ENCODE results near the gene SAYSD1.

Gene SAYSD1

GRCh38 chr6:39055661-39056060 lies 59.3 kb downstream of the SAYSD1 start:
- H3K27me3 ChIP-seq (ENCODE audit: control insufficient read depth, insufficient read depth, low read length): no peaks in the 10 kb centered on the region
- H3K9me3 ChIP-seq (ENCODE audit: control insufficient read depth, insufficient read depth, low read length): no peaks in the 10 kb centered on the region
- peaks cover 11% of the 10 kb centered on the region; the same call in 1 of the 2 replicates for H3K36me3 ChIP-seq (ENCODE audit: control insufficient read depth, insufficient read depth, low read length)
- no peak overlapping the region for H3K9ac ChIP-seq (ENCODE audit: low read depth, low read length)
- H3K4me3 ChIP-seq (ENCODE audit: low read depth, low read length): no peak overlapping the region
- H3K27ac ChIP-seq (ENCODE audit: low read depth, low read length): no peak overlapping the region
- H3K4me1 ChIP-seq (ENCODE audit: control insufficient read depth, insufficient read depth, low read length): peaks cover 11% of the 10 kb centered on the region

GRCh38 chr6:39054577-39055142 lies 60.3 kb downstream of the SAYSD1 start:
- H3K27me3 ChIP-seq (ENCODE audit: control insufficient read depth, insufficient read depth, low read length): peaks cover 3% of the 10 kb centered on the region
- H3K4me3 ChIP-seq (ENCODE audit: low read depth, low read length): no peak overlapping the region
- H3K4me1 ChIP-seq (ENCODE audit: control insufficient read depth, insufficient read depth, low read length): peaks cover 11% of the 10 kb centered on the region
- H3K9ac ChIP-seq (ENCODE audit: low read depth, low read length): no peak overlapping the region
- peaks cover 11% of the 10 kb centered on the region; the same call in 1 of the 2 replicates for H3K36me3 ChIP-seq (ENCODE audit: control insufficient read depth, insufficient read depth, low read length)
- no peak overlapping the region for H3K27ac ChIP-seq (ENCODE audit: low read depth, low read length)
- H3K9me3 ChIP-seq (ENCODE audit: control insufficient read depth, insufficient read depth, low read length): no peaks in the 10 kb centered on the region
